Embryonic facial prominence (tissue), 1 donor: ENCODE measurements around the gene PDE4D.
"Not testable (repeated sequence)": the region's sequence is repeated elsewhere in the genome, so short reads cannot be mapped to it uniquely, and the experiment has no call there.

Source experiments
- DNase-seq: peaks from one replicate; pipeline ENCODE4 v3.0.0-alpha.2; 2016; ENCODE audit errors: extremely low spot score

The PDE4D gene

GRCh38 chr5:59081693-59082092, 811.8 kb downstream of the PDE4D start:
- no peak for DNase-seq

GRCh38 chr5:59079622-59080620, 813.6 kb downstream of the PDE4D start:
- DNase-seq: no peak

- DNase-seq: no peak
Observed at GRCh38 chr5:59071755-59072549, 821.6 kb downstream of the PDE4D start.

GRCh38 chr5:59069438-59070079, 824.0 kb downstream of the PDE4D start:
- no peak for DNase-seq

GRCh38 chr5:59067956-59068656, 825.4 kb downstream of the PDE4D start:
- no peak for DNase-seq

GRCh38 chr5:59066367-59067163, 827.0 kb downstream of the PDE4D start:
- no peak for DNase-seq

- DNase-seq: no peak
Observed at GRCh38 chr5:59065554-59065953, 828.0 kb downstream of the PDE4D start.

- no peak for DNase-seq
Observed at GRCh38 chr5:59064293-59064692, 829.2 kb downstream of the PDE4D start.

GRCh38 chr5:59062986-59063683, 830.4 kb downstream of the PDE4D start:
- DNase-seq: no peak

- DNase-seq: no peak
Observed at GRCh38 chr5:59061377-59061776, 832.1 kb downstream of the PDE4D start.

GRCh38 chr5:59058969-59059687, 834.4 kb downstream of the PDE4D start:
- no peak for DNase-seq

GRCh38 chr5:59058237-59058636, 835.3 kb downstream of the PDE4D start:
- no peak for DNase-seq

GRCh38 chr5:59056599-59056998, 836.9 kb downstream of the PDE4D start:
- DNase-seq: not testable (repeated sequence)

- DNase-seq: no peak
Observed at GRCh38 chr5:59055745-59056448, 837.6 kb downstream of the PDE4D start.

GRCh38 chr5:59054963-59055528, 838.5 kb downstream of the PDE4D start:
- DNase-seq: no peak

GRCh38 chr5:59051951-59052350, 841.6 kb downstream of the PDE4D start:
- no peak for DNase-seq

GRCh38 chr5:59049095-59049494, 844.4 kb downstream of the PDE4D start:
- no peak for DNase-seq
